NCI-H1436 (cell line): Measurements from ENCODE around the gene GRIN2C.

ENCODE experiments used
- DNase-seq: peaks from one replicate; lab custom pipeline; 2025; lab: John Stamatoyannopoulos, UW

GRIN2C gene

DNA sequence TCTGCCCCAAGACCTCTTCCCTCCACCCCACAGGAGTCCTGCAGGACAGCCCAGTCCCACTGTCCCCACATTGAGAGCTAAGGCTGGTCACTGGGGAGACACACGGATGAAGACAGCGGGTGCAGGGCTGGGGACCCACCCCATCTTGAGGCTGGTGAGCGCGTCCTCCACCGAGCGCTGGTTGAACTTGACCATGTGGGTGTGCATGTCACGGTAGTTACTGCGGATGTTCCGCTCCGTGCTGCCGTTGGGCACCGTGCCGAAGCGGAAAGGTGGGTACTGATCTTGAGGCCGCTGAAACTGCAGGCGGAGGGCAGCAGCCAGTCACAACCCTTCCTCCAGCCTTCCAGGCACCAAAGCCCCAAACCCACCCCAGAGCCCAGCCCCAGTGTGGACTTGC, 13.1 kb downstream of the GRIN2C start:
- DNase-seq: no peak

DNA sequence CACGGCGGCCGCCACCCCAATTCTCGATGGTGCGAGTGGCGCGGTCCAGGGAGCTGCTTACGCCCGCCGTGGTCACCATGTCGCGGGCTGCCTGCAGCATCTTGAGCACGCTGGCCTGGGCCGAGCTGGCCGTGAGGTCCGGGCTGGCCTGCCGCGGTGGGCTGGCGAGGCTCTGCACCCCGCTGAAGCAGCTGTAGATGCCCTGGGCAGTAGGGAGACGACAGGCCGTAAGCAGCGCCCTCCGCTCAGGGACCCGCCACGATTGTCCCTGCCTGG, 16.4 kb downstream of the GRIN2C start:
- no peak for DNase-seq

DNA sequence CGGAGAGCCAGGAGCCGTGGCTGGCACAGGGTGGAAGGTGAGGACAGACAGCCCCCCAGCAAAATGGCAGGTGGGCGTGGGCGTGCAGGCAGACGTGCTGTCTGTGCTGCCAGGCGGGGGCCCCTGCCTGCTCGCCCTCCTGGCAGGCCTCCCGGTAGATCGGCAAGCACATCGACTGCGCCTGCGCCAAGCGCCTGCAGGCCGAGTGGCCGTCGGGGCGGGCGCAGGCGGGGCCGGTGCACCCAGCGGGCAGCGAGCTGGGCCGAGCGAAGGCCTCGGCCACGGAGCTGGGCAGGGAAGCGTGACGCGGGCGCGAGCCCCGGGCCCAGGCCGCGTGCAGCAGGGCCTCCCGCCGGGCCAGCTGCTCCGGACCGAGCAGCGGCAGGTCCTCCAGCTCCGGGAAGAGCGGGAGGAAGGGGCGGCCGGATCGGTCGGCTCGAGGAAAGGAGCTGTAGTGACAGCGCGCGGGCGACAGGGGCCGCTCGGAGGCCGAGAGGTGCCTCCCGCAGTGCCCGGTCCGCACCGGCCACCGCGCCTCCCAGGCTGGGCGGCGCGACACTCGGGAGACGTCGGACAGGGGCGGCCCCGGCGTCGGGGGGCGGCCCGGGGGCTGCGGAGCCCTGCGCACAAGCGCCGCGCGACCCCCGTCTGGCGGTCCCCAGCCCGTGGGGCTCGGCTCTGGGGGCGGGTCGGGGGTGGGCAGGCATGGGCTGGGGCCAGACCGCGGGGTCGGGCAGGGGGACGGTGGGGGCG, 16.9 kb downstream of the GRIN2C start:
- peak; percentile 71 for DNase-seq

DNA sequence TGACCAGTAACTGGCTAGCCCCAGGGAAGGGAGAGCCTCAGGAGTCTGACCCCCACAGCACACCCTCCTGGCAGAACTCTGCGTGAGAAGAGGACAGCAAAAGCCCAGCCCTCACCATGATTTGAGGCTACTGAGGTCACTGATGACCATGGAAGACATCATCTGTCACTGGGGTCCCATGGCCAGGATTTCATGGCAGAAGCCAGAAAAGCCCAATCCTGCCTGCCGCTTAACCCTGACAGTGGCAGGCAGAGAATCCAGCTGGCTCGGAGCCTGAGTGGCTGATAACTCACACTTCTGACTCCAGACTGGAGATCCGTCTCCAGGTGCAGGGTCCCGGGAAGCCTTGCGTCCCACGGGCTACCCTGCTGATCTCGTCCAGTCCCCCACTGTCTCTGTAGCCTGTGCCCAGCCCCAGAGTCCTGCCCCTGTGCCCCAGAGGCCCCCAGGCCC, 17.5 kb downstream of the GRIN2C start:
- no peak for DNase-seq

DNA sequence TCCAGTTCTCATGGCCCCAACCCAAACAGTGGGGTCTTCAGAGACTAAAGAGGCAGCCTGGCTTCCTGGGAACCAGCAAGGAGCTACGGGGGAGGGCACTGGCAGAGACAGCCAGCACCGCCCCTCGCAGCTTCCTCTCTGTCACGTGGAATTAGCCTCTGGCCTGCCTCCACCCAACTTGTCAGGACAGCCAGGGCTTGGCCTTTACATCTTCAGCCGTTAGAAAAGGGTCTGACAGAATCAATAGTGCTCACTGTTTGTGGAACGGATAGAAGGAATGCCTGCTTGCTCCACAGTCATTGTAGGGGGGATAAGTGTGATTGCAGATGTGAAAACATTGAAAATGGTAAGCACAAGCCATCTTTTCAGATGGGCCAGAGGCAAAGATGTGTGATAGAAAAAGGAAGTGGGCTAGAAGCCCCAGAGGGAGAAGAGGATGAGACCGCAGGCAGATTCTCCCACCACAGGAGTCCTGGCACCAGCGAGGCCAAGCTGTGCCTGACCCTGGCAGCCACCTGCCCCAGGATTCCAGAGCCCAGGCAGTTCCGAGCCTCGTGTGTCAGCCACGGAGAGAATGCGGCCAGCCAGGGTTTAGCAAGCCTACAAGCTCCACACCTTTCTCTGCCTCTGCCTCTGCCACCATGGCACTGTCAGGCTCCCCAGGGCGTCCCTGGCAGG, 18.6 kb downstream of the GRIN2C start:
- no peak for DNase-seq

DNA sequence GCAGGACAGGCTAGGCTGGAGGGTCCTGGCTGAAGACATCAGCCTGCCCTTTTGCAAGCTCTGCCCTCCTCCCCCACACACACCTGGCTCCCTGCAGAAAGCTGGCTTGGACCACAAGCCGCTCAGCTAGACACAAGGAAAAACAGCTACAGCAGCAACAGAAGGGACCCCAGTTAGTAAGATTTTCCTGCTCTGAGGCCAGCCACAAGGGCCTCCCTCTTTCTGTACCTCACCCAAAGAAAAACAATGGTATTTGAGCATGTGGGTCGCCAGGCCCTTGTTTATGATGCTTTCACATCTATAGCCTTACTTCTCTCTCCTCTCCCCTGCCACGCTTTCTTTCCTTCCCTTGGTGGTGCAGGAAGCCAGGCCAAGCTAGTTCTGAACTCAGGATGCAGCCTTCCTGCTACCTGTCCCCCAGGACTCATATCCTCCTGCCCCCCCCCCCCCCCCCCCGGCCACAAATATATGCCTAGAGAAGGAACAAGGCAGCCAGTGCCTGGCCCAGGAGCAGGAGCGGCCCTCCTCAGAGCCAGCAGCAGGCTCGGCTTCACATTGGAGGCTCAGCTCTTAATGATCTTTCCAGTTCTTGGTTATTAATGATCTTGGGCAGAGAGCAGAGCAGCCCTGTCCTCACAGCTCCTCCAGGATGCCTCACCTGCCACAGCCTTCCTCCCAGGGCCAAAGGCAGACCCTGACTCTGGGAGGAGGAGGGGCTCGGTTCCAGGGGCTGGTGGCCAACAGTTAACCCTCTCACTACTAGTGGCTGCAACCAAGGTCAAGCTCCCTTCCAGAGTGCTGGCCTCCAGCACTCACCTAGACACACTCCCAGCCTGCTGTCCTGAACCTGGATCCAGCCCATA, 19.5 kb downstream of the GRIN2C start:
- no peak for DNase-seq

DNA sequence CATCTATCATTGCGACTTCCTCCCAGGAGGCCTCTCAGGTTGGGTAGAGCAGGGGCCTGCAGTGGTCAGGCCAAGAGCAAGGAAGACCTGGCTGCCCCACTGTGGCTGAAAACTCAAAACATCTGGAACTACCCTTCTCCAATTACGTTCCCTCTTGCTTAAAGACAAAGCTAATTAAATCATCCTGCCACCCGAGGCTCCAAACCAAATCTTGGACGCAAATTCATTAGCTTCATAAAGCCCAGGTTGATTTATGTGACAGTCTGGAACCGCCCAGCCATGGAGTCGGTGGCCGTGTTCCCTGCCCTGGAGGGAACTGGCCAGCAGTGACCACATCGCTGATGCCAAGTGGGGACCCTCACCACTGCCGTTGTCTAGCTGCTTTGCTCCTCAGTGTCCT, 21.4 kb downstream of the GRIN2C start:
- no peak for DNase-seq

DNA sequence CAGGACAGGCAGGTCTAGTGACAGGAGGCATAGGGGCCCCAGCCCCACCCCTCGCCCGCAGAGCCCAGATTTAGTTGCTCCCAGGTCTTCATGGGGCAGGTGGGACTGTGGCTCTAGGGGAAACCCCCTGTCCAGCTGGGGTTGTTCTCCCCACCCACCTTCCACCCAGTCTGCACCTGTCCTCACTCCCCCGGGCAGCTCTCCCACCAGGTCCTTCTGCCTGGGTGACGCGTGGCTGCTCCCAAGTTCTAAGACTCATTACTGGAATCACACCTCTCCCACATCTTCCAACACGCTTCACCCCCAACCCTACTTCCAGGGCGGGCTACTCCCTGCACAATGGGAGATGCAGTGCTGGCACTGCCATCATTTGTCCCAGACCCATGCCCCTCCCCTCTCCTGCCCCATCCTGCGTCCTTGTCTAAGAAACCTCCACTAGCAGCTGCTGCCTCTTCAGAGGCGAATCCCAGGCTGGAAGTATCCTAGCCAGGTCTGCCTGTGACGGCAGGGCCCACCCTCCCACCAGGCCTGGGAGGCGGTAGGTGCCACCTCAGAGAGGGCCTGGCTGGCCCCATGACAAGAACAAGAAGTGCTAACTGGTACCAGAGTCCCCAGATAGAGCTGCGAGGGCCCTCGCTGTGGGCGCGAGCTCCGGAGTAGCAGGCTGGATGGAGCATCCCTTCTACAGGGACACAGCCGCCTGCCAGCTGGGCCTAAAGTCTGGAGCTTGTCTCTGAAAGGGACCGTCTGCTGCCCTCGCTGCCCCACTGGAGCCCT, 22.8 kb downstream of the GRIN2C start:
- no peak for DNase-seq

DNA sequence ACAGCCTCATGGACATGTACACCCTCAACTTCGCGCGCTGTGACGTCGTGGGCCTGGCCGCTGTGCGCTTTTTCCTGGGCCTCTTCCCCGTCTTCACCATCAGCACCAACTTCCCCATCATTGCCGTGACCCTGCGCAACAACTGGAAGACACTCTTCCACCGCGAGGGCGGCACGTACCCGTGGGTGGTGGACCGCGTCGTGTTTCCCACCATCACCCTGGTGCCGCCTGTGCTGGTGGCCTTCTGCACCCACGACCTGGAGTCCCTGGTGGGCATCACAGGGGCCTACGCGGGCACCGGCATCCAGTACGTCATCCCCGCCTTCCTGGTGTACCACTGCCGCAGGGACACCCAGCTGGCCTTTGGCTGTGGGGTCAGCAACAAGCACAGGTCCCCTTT, 23.5 kb downstream of the GRIN2C start:
- no peak for DNase-seq

DNA sequence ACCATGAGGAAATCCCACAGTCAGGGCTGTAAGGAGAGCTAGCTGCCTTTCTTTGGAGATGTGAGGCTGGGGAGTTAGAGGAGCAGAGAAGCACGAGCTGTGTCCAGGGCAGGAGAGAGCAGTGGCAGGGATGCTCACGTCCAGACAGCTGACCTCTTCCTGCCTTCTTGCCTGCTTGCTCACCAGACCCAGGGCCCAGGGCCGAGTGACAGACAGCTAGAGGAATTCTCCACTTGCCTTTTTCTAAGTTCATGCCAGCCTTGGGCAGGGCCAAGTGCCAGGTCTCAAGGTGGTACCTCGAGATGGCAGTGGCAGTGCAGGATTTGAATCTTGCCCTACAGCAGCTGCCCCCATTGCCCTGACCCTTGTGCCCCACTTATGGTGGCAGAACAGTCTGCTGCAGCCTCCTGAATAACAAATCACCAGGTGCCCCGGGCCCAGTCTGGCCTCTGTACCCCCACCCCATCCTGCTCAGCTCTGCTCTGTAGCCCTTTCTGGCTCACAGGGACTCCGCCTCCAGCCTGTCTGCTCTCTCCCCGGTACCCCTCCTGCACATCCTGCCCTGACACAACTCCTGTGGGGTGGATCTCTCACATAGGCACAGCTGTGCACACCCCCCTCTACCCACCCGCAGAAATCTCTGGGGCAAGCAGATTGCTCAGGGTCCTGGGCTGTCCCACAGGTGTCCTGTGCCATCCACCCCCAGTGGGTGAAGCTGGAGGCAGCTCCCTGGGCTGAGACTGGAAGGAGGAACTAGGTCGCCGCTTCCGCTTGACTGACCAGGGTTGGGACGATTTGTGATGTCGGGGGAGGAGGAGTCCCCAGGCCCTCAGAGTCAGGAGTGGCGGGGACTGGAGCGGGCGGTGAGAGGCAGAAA, 25.9 kb downstream of the GRIN2C start:
- DNase-seq: no peak

DNA sequence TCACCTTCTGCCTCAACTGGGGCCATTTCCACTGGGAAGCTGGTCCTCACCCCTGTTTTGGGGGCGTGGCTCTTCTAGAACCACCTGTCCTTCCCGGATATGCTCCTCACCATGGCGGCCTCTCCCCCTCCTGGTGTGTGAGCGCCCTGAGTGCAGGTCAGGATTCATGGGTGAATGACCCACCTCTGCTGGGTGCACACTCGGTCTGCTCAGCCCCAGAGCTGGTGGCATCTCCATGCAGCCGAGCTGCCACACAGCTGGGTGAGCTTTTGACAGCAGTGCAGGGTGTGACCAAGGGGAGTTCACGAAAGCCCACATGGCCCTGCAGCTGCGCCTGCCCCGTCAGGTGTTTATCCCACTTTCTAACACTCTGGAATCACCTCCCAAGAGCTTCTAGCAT, 27.3 kb downstream of the GRIN2C start:
- no peak for DNase-seq

DNA sequence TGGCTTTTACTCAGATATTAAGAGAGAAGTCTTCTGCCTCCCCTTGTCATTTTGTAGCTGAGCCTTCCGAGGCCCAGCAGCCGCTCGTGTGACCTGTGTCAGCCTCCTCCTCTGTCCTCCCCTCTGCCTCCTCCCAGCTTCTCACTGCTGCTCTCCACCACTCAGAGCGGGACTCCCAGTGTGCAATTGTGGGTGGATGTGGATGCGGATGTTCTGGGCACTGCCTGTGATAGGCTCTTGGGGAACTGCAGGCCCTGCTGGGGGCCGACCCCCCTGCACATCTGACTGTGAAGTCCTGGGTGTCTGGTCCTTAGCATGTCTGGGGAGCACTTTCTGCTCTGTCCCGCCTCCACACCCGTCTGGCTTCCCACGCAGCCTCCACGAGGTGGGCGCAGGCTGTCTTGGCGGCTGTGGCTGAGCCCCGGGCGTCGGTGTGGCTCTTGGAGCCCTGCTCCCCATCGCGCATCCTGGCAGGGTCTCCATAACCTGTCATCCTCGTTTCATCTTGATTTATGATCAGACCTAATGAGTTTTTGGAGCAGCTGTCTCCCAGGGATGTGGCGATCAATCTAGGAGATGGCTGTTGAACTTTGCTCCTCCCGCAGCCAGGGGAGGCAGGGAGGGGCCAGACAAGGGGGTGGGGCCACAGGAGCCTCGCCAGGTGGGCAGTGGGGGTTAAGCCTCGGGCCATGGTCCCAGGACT, 28.1 kb downstream of the GRIN2C start:
- DNase-seq: no peak

DNA sequence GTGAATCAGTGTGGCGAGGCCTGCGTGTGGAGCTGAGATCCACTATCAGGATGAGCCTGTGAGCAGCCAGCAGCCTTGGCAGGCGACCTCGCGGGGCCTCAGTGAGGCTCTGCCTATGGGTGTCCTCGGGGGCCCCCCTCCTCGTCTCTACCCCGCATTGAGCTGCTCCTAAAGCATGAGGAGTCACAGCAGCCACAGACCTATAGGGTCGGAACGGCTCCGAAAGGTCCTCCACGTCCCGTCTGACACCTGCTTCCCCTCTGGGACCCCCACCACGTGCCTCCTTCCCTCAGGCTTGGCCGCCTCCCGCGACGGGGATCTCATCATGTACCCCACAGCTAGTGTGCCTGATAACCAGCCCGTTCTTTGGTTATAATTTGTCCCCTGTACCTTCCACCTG, 28.8 kb downstream of the GRIN2C start:
- DNase-seq: no peak

DNA sequence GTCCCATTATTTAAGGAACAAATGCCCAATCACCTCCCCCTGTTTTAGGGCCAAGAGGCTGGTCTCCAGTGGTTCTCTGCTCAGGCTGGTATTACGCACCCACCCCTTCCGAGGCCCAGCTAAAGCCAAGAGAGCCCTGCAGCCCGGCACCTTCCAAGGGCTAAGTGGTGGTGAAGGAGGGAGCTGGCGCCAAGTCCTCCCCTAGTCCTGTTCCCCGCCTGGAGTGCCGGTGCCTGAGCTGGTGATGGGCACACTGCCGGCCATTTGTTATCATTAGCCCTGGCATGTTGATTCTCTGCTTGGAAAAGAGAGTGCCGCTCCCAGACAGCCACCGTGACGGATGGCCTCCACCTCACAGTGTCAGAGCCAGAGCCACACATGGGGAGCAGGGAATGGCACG, 31.9 kb downstream of the GRIN2C start:
- no peak for DNase-seq

DNA sequence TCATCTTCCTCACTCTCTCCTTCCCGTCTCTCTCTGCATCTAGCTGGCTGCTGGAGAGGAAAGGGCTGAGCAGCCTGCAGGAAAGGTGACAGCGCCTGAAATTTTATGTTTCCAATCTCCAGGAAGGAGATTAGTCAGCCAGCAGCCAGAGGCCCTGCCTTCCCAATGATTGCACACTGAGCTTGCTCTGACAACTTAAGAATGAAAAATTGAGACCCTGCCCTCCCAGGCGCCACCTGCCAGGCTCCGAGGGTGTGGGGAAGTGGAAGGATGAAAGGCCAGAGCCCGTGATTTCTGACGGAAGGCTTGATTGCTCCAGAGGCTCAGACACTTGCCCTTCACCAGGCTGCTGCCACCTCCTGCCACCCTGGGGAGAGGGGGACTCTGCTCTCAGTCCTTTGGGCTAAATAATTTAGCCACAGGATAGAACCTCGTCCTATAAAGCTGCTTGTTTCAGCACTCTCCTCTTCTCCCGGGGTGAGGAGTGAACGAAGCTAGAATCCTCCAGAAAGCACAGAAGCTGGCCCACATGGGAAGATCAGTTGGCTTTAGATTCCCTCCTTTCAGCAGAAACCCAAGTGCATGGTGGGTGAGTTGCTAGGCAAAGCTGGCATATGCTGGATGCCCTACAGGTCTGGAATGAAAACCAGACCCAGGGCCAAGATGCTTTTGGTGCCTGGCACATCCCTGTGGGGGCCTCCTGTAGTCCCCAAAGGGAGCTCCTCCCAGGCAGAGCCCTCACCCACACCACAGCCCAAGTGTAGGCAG, 33.5 kb downstream of the GRIN2C start:
- no peak for DNase-seq

DNA sequence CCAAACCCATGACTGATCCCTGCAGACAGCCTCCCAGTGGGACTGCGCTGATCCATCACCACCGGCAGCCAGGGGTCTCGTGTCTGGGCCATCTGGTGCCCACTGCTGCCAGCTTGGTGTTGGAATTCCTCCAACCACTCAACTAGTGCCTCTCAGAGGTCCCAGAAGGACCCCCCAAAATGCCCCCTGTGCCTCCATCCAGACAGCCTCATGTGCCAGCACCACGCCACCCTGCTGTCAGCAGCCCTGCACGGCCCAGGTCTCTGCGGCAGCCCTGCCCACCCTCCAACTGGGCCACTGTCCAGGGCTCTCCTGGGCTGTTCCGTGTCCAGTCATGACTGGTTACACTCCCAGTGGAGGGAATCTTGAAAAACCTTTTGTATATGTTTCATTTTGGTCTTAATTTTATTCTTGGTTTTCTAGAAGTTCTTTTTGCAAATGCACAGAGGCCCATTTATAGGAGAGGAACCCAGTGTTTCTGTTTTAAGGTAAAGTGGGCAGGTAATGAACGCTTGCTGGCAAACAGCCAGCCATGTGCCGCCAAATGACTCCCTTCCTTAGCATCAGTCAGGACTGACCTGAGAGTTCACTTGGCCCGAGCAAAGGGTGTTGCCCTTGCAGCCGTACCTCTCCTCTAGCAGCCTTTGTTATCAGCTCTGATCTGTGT, 34.6 kb downstream of the GRIN2C start:
- no peak for DNase-seq

DNA sequence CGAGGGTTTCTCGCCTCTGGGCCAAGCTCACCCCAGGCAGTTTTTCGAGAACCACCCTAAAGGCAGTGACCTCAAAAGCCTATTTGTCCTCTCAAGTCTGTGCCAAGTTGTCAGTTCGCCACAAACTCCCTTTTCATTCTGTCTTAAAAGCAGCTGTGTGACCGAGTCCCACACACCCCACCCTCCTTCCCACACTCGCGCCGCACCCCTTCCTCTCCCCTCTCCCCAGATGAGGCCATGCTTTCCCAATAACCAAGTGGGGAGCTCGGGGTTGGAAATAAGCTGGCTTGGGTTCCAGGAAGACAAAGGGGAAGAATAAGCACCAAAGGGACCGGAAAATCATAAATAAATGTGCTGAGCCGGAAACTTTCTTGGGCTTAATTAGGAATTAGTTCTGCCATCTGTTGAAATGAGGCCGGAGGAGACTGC, 36.7 kb downstream of the GRIN2C start:
- no peak for DNase-seq

DNA sequence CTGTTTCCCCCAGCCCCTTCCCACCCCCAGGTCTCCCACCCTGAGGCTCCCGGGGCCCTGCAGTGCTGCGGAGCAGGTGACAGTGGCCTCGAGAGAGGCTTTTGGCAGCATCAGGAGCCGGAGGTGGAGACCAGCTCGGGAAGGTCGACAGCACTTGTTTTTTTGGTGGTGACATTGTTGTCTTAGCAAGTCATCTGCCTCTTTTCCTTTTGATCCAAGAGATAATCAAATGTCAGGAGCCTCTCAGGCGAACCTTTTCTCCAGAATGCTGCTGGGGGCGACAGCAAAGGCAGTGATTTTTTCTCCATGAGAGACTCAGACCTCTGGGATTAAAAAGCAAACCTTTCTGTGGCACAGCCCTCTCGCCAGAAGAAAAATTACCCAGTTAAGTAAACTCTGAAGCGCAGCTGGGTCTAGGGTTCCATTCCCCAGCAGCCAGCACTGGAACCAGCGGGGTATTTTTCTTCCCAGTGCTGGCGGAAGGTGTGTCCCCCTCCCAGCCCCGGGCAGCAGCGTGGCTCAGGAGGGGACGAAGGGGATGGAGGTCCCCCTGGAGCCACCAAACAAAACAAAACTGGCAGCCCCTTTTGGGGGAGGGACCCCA, 37.2 kb downstream of the GRIN2C start:
- DNase-seq: no peak
